Karpas-422 (cell line): Measurements from ENCODE around the gene AOPEP. TPM values are rescaled to one million over a fixed set of nuclear protein-coding genes. Genes with fewer than 3 reads are reported as not detected.

Experiments
- DNase-seq: peaks from one replicate; pipeline ENCODE4 v3.0.0-alpha.2; 2015
- H2AFZ ChIP-seq: fragments of 200-600 bp; sonication (generic); 2 replicates; pipeline ENCODE4 v1.6.1; 2014; ENCODE audit warnings: antibody characterized with exemption, low read length, mixed read lengths
- H3K27ac ChIP-seq: fragments of 200-600 bp; sonication (generic); 2 replicates; pipeline ENCODE4 v1.5.1; 2014; ENCODE audit warnings: mild to moderate bottlenecking, low read length, moderate library complexity
- H3K27me3 ChIP-seq: fragments of 200-600 bp; sonication (generic); 2 replicates; pipeline ENCODE4 v1.6.1; 2014; ENCODE audit warnings: low read length, mixed read lengths
- H3K36me3 ChIP-seq: fragments of 200-600 bp; sonication (generic); 2 replicates; pipeline ENCODE4 v1.6.1; 2014; ENCODE audit warnings: low read length, mixed read lengths; ENCODE audit not compliant: insufficient read depth
- H3K4me1 ChIP-seq: fragments of 200-600 bp; sonication (generic); 2 replicates; pipeline ENCODE4 v1.6.1; 2014; ENCODE audit warnings: mild to moderate bottlenecking, low read length, mixed read lengths
- H3K4me2 ChIP-seq: fragments of 200-600 bp; sonication (generic); 2 replicates; pipeline ENCODE4 v1.6.1; 2014; ENCODE audit warnings: low read length, low read depth, mild to moderate bottlenecking; ENCODE audit not compliant: poor library complexity, severe bottlenecking
- H3K4me3 ChIP-seq: fragments of 200-600 bp; sonication (generic); 2 replicates; pipeline ENCODE4 v1.5.1; 2014; ENCODE audit warnings: mild to moderate bottlenecking, antibody characterized with exemption, low read length, mixed read lengths
- H3K79me2 ChIP-seq: fragments of 200-600 bp; sonication (generic); 2 replicates; pipeline ENCODE4 v1.6.1; 2014; ENCODE audit warnings: mild to moderate bottlenecking, low read length, mixed read lengths
- H3K9ac ChIP-seq: fragments of 200-600 bp; sonication (generic); 2 replicates; pipeline ENCODE4 v1.6.0; 2014; ENCODE audit warnings: low read length
- H3K9me2 ChIP-seq: fragments of 200-600 bp; sonication (generic), shearing (Covaris generic); replicated peaks from 2 replicates; pipeline ENCODE4 v1.6.0; 2014; ENCODE audit warnings: mild to moderate bottlenecking, low read length, moderate library complexity; ENCODE audit not compliant: insufficient read depth
- H3K9me3 ChIP-seq: fragments of 300-700, 200-600 bp; sonication (generic); 2 replicates; pipeline ENCODE4 v1.6.1; 2014; ENCODE audit warnings: low read length, mixed read lengths
- H4K20me1 ChIP-seq: fragments of 200-600 bp; sonication (generic); 2 replicates; pipeline ENCODE4 v1.6.1; 2014; ENCODE audit warnings: mild to moderate bottlenecking, antibody characterized with exemption, low read length, low read depth; ENCODE audit not compliant: insufficient read depth
- total RNA-seq: library from RNA; depleted of rRNA; stranded (reverse); fragments of >200 nt; shearing (Covaris generic); gene quantifications from 2 replicates; pipeline ENCODE4 v1.2.3, GENCODE V29; 2014; ENCODE audit warnings: low replicate concordance

Gene AOPEP
- total RNA-seq, 1 experiment from 2014 or later, result 22.7 TPM

DNA sequence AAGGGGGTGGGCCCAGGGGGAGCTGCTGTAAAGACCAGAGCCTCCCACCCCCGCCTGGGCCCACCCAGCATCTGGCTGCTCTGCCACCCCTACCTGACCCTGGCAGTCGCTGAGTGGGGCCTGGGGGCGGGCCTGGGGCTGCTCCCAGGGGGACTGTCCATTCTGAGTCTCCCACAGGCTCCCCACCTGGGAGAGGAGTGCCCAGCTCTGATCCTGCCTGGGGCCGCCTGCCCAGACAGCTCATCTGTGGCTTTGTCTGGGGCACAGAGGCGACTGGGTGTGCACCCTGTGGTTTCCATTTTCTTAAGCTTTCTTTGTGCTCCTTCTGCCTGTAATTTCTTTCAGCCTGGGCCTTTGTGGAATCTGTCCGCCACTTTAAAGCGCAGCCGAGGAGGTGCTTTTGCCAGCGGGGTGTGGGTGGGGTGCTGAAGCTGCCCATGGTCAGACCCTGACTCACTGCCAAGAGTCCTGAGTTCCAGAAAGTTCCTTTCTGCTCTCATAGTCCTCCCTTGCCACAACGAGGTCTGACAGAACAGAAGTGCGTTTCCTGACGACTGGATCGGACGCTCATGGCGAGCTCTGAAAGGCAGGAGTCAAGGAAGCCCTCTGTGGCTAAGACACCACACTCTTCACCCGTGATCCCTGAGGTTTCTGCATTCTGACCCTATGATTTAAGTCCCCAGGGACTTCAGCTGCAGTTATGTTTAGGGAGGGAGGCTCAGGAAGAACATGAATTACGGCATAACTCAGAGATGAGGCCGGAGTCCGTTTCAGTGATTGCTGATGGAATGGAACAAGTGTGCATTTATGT, 366.0 kb downstream of the AOPEP start:
- no peak for DNase-seq
- Histone ChIP-seq H3K27me3 (no peaks in the 10 kb centered on the region), H2AFZ (no peak overlapping the region), H4K20me1 (no peaks in the 10 kb centered on the region), H3K4me3 (no peak overlapping the region), H3K9me2 (no peaks in the 10 kb centered on the region), H3K9ac (no peak overlapping the region), H3K36me3 (no peaks in the 10 kb centered on the region), H3K27ac (no peak overlapping the region), H3K4me2 (no peak overlapping the region), H3K4me1 (no peaks in the 10 kb centered on the region), H3K9me3 (no peaks in the 10 kb centered on the region), H3K79me2 (no peaks in the 10 kb centered on the region)

DNA sequence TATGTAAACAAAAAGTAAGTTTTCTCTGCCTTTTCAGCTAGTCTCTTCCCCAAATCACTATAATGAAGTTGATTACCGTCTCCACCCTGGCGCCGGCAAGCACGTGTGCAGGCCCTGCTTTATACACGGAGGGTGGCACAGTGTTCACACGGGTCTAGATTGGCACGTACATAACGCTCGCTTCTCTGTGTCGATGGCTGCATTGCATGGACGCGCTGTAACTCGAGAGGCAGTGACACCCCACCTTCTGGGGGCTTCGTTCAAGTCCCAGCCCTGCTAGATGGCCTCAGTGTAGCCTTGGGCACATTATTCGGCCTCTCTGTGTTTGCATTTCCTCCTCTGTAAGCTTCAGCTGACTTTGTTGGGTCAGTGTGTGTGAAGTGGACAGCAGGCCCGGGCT, 367.1 kb downstream of the AOPEP start:
- Histone ChIP-seq H4K20me1 (no peaks in the 10 kb centered on the region), H3K79me2 (no peaks in the 10 kb centered on the region), H2AFZ (no peak overlapping the region), H3K9me3 (no peaks in the 10 kb centered on the region), H3K4me3 (no peak overlapping the region), H3K27ac (no peak overlapping the region), H3K36me3 (no peaks in the 10 kb centered on the region), H3K4me1 (no peaks in the 10 kb centered on the region), H3K9me2 (no peaks in the 10 kb centered on the region), H3K27me3 (no peaks in the 10 kb centered on the region), H3K4me2 (no peak overlapping the region), H3K9ac (no peak overlapping the region)
- DNase-seq, result no peak

- H3K36me3 ChIP-seq, result no peaks in the 10 kb centered on the region
- no peak overlapping the region for H3K4me2 ChIP-seq
- no peaks in the 10 kb centered on the region for H3K79me2 ChIP-seq
- no peak overlapping the region for H2AFZ ChIP-seq
- H3K9me3 ChIP-seq, result no peaks in the 10 kb centered on the region
- H3K9ac ChIP-seq, result no peak overlapping the region
- DNase-seq, result no peak
- no peaks in the 10 kb centered on the region for H4K20me1 ChIP-seq
- H3K4me1 ChIP-seq, result no peaks in the 10 kb centered on the region
- no peak overlapping the region for H3K27ac ChIP-seq
- H3K27me3 ChIP-seq, result no peaks in the 10 kb centered on the region
- H3K4me3 ChIP-seq, result no peak overlapping the region
- no peaks in the 10 kb centered on the region for H3K9me2 ChIP-seq
Observed at GRCh38 chr9:95094002-95094401, 367.5 kb downstream of the AOPEP start.

GRCh38 chr9:95095641-95096355, 369.3 kb downstream of the AOPEP start:
- DNase-seq, result no peak
- Histone ChIP-seq H3K4me2 (no peak overlapping the region), H4K20me1 (no peaks in the 10 kb centered on the region), H3K4me3 (no peak overlapping the region), H3K27me3 (no peaks in the 10 kb centered on the region), H3K9ac (no peak overlapping the region), H3K9me3 (no peaks in the 10 kb centered on the region), H2AFZ (no peak overlapping the region), H3K4me1 (no peaks in the 10 kb centered on the region), H3K9me2 (no peaks in the 10 kb centered on the region), H3K79me2 (no peaks in the 10 kb centered on the region), H3K27ac (no peak overlapping the region), H3K36me3 (no peaks in the 10 kb centered on the region)

GRCh38 chr9:95096381-95096780, 369.9 kb downstream of the AOPEP start:
- Histone ChIP-seq H2AFZ (no peak overlapping the region), H3K4me3 (no peak overlapping the region), H3K27me3 (no peaks in the 10 kb centered on the region), H3K4me2 (no peak overlapping the region), H3K79me2 (no peaks in the 10 kb centered on the region), H3K27ac (no peak overlapping the region), H3K4me1 (no peaks in the 10 kb centered on the region), H3K9ac (no peak overlapping the region), H3K9me2 (no peaks in the 10 kb centered on the region), H3K36me3 (no peaks in the 10 kb centered on the region), H4K20me1 (no peaks in the 10 kb centered on the region), H3K9me3 (no peaks in the 10 kb centered on the region)
- no peak for DNase-seq

GRCh38 chr9:95096807-95097206, 370.3 kb downstream of the AOPEP start:
- no peaks in the 10 kb centered on the region for H3K9me2 ChIP-seq
- H3K9me3 ChIP-seq, result no peaks in the 10 kb centered on the region
- H4K20me1 ChIP-seq, result no peaks in the 10 kb centered on the region
- H3K79me2 ChIP-seq, result no peaks in the 10 kb centered on the region
- no peaks in the 10 kb centered on the region for H3K27me3 ChIP-seq
- no peaks in the 10 kb centered on the region for H3K4me1 ChIP-seq
- no peaks in the 10 kb centered on the region for H3K36me3 ChIP-seq
- H3K9ac ChIP-seq, result no peak overlapping the region
- H3K4me3 ChIP-seq, result no peak overlapping the region
- H3K4me2 ChIP-seq, result no peak overlapping the region
- DNase-seq, result no peak
- H3K27ac ChIP-seq, result no peak overlapping the region
- H2AFZ ChIP-seq, result no peak overlapping the region

DNA sequence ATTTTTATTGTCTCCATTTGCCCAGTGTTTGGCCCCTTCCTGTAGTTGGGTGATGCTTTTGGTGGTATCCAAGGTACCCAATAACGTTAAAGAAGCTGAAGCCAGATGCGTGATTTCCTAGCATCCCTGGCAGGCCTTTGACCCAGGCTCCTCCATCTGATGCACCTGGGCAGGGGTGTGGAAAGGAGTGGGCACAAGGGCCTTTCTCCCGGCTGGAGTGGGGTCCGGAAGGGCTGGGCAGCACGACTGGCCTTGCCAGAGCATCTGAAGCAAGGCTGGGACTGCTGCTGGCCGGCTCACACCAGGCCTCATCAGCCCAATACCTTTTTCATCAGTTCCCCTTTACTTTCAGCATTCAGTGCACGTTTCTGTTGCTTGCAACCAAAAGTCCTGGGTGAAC, 370.8 kb downstream of the AOPEP start:
- no peak overlapping the region for H3K4me2 ChIP-seq
- H3K36me3 ChIP-seq, result no peaks in the 10 kb centered on the region
- DNase-seq, result no peak
- no peaks in the 10 kb centered on the region for H3K9me3 ChIP-seq
- no peak overlapping the region for H3K4me3 ChIP-seq
- no peaks in the 10 kb centered on the region for H4K20me1 ChIP-seq
- H2AFZ ChIP-seq, result no peak overlapping the region
- no peaks in the 10 kb centered on the region for H3K27me3 ChIP-seq
- no peaks in the 10 kb centered on the region for H3K4me1 ChIP-seq
- H3K27ac ChIP-seq, result no peak overlapping the region
- no peaks in the 10 kb centered on the region for H3K9me2 ChIP-seq
- no peaks in the 10 kb centered on the region for H3K79me2 ChIP-seq
- H3K9ac ChIP-seq, result no peak overlapping the region

DNA sequence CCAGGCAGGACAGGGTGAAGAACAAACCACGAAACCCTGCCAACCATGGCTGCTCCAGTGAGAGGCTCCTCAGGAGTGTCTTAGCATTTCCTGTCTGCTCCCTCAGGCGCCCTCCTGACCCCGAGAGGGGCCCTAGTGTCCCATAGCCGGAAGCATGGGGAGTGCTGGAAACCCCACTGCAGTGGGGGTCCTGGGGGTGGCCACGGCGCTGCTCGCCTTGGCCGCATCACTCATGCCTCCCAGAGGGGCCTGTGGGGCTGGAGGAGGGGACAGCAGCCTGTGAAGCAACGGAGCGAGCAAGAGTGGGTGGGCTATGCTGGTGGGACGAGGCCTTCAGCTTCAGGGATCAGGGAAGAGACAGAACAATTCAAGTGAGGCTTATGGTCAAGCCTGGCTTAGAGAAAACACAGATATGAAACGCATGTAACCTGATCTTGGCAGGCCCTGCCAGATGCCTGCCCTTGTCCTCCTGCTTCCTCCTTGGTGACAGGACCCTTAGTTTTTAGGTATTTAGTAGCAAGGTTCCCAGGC, 372.0 kb downstream of the AOPEP start:
- Histone ChIP-seq H3K9me2 (no peaks in the 10 kb centered on the region), H3K4me1 (no peaks in the 10 kb centered on the region), H3K27ac (no peak overlapping the region), H2AFZ (no peak overlapping the region), H3K79me2 (no peaks in the 10 kb centered on the region), H3K4me2 (no peak overlapping the region), H3K9ac (no peak overlapping the region), H3K27me3 (no peaks in the 10 kb centered on the region), H3K4me3 (no peak overlapping the region), H4K20me1 (no peaks in the 10 kb centered on the region), H3K36me3 (no peaks in the 10 kb centered on the region), H3K9me3 (no peaks in the 10 kb centered on the region)
- DNase-seq, result no peak
